Body of pancreas (tissue), 4 donors: ENCODE data around the gene CNIH2.

Source experiments
- CTCF ChIP-seq, 7 experiments: fragments of 450-650 bp in 4 of 7; fragments of 200-600 bp in 3 of 7; sonication (generic) in 3 of 7; IDR thresholded peaks; one replicate each; pipeline ENCODE4 v1.5.1; 2016 to 2019; ENCODE audit warnings: antibody characterized with exemption in 7 of 7
- POLR2A ChIP-seq, 3 donors: fragments of 450-650 bp; IDR thresholded peaks; one replicate each; pipeline ENCODE4 v1.6.1; 2016; ENCODE audit warnings: antibody characterized with exemption in 3 of 3, mild to moderate bottlenecking in 2 of 3

GRCh38 chr11:66294626-66295620, 16.9 kb downstream of the CNIH2 start:
- TF ChIP-seq CTCF (IDR thresholded peaks at IDR 0.05) (no peak), POLR2A (IDR thresholded peaks at IDR 0.05) (no peak)
